IPS-18a (cell line): ENCODE results near the gene MBOAT2.
"Not testable (repeated sequence)": the region's sequence is repeated elsewhere in the genome, so short reads cannot be mapped to it uniquely, and the experiment has no call there.

Experiments used
- H3K27ac ChIP-seq: one replicate; pipeline ENCODE4 v1.5.1; 2013; ENCODE audit warnings: low read length
- H3K27me3 ChIP-seq: one replicate; pipeline ENCODE4 v1.6.1; 2013; ENCODE audit warnings: mild to moderate bottlenecking, low read length; ENCODE audit not compliant: control insufficient read depth, insufficient read depth
- H3K36me3 ChIP-seq: one replicate; pipeline ENCODE4 v1.6.1; 2013; ENCODE audit warnings: low read depth, low read length; ENCODE audit not compliant: control insufficient read depth
- H3K4me1 ChIP-seq: one replicate; pipeline ENCODE4 v1.6.1; 2013; ENCODE audit warnings: low read depth, low read length; ENCODE audit not compliant: control insufficient read depth
- H3K4me3 ChIP-seq: one replicate; pipeline ENCODE4 v1.5.1; 2013; ENCODE audit warnings: low read length
- H3K9ac ChIP-seq: one replicate; pipeline ENCODE4 v1.6.1; 2013; ENCODE audit warnings: mild to moderate bottlenecking, low read length, moderate library complexity
- H3K9me3 ChIP-seq: one replicate; pipeline ENCODE4 v1.6.1; 2013; ENCODE audit warnings: low read depth, low read length; ENCODE audit not compliant: control insufficient read depth

MBOAT2 gene

DNA sequence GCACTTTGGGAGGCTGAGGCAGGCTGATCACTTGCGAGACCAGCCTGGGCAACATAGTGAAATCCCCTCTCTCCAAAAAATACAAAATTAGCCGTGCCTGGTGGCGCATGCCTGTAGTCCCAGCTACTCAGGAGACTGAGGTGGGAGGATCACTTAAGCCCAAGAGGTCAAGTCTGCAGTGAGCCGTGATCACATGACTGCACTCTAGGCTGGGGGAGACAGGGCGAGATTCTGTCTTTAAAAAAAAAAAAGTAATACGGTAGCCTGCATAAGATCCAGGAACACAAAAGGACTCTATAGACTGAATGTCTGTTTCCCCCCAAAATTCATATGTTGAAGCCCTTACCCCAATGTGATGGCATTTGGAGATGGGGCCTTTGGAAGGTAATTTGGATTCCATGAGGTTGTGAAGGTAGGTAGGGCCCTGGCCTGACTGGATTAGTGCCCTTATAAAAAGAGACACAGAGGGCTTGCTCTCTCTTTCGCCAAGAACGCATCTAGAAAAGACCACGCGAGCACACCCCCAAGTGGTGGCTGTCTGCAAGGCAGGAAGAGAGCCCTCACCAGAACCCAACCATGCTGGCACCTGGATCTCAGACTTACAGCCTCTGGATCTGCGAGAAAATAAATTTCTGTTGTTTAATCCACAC, 17.0 kb downstream of the MBOAT2 start:
- Histone ChIP-seq H3K27me3 (no peaks in the 10 kb centered on the region), H3K4me1 (peaks cover 13% of the 10 kb centered on the region), H3K36me3 (no peaks in the 10 kb centered on the region), H3K4me3 (no peak overlapping the region), H3K9ac (no peak overlapping the region), H3K9me3 (no peaks in the 10 kb centered on the region), H3K27ac (no peak overlapping the region)

DNA sequence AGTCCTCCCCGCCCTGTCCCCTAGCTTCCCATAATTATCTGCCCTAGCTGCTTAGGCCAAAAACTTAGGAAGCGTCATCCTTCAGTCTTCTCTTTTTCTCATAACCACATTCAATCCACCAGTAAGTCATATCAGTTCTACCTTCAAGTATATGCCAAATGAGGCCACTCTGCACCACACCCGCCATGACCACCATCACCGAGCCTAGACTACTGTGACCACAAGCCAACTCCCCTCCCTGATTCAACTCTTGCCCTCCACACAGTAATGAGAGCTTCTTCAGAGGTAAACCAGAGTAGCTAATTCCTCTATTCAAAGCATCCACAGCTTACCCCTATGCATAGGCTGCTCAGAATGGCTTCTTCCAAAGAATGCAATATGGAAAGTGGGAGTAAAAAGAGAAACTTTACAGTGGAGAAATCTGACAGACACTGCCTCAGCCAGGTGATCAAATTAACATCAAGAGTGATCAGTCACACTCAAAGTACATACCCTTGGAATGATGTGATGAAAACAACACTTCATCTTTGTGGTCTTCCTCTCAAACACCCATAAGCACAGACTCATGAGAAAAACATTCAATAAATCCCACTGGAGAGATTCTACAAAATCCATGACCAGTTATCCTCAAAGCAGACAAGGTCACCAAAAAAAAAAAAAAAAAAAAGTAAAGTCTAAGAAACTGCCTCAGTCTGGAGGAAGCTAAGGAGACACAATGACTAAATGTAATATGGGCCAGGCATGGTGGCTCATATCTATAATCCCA, 17.7 kb downstream of the MBOAT2 start:
- H3K36me3 ChIP-seq = no peaks in the 10 kb centered on the region
- H3K4me3 ChIP-seq = no peak overlapping the region
- H3K4me1 ChIP-seq = peaks cover 13% of the 10 kb centered on the region
- no peaks in the 10 kb centered on the region for H3K27me3 ChIP-seq
- no peak overlapping the region for H3K27ac ChIP-seq
- H3K9ac ChIP-seq = no peak overlapping the region
- no peaks in the 10 kb centered on the region for H3K9me3 ChIP-seq

DNA sequence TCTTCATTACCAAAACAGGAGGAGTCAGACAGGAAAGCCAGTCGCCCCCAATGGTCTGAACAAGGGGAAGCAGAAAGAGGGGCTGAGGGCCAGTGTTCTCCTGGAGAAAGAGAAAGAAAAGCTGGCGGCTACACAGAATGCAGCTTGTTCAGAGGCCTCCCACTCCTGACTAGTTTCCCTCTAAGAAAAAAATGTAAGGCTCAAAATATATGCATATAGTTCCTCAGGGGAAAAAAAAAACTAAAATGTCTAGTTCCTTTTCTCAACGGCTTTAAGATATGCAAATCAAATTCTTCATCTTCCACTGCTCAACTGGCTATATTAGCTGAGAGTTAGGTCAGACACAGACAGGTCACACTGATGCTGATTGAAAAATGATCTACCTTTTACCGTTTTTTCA, 18.6 kb downstream of the MBOAT2 start:
- no peaks in the 10 kb centered on the region for H3K9me3 ChIP-seq
- H3K9ac ChIP-seq = no peak overlapping the region
- H3K4me3 ChIP-seq = no peak overlapping the region
- H3K27ac ChIP-seq = no peak overlapping the region
- H3K36me3 ChIP-seq = no peaks in the 10 kb centered on the region
- no peaks in the 10 kb centered on the region for H3K27me3 ChIP-seq
- H3K4me1 ChIP-seq = peaks cover 16% of the 10 kb centered on the region

DNA sequence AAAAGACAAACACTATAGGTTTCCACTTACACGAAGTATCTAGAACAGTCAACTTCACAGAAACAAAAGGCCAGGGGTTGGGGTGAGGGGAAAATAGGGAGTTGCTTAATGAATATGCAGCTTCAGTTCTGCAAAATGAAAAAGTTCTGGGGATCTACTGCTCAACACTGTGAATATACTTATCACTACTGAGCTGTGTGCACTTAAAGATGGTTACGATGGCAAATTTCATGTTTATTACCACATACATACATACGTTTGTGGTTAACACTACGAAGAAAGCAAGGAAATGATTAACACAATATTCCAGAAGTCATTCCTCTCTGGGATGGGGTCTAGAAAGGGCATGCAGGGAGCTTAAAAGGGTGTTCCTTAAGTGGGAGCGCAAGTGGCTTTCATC, 19.3 kb downstream of the MBOAT2 start:
- H3K36me3 ChIP-seq = no peaks in the 10 kb centered on the region
- no peak overlapping the region for H3K27ac ChIP-seq
- H3K9ac ChIP-seq = no peak overlapping the region
- H3K9me3 ChIP-seq = no peaks in the 10 kb centered on the region
- H3K4me3 ChIP-seq = no peak overlapping the region
- H3K27me3 ChIP-seq = no peaks in the 10 kb centered on the region
- peaks cover 16% of the 10 kb centered on the region for H3K4me1 ChIP-seq

DNA sequence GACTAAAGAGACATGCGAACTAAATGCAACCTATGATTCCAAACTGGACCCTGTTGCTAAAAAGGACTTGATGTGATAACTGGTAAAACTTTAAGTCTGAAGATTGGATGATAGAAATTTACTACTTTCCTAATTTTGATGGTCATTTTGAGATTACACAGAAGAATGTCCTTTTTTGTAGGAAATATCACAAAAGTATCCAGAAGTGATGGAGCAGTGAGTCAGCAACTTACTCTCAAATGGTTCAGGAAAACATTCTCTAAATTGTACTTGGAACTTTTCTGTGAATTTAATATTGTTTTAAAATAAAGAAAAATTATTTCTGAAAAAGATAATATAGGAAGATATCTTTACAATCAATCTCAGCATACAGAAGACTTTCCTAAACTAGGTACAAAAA, 19.9 kb downstream of the MBOAT2 start:
- Histone ChIP-seq H3K9me3 (no peaks in the 10 kb centered on the region), H3K27me3 (no peaks in the 10 kb centered on the region), H3K4me1 (peaks cover 16% of the 10 kb centered on the region), H3K27ac (no peak overlapping the region), H3K9ac (no peak overlapping the region), H3K36me3 (no peaks in the 10 kb centered on the region), H3K4me3 (no peak overlapping the region)

DNA sequence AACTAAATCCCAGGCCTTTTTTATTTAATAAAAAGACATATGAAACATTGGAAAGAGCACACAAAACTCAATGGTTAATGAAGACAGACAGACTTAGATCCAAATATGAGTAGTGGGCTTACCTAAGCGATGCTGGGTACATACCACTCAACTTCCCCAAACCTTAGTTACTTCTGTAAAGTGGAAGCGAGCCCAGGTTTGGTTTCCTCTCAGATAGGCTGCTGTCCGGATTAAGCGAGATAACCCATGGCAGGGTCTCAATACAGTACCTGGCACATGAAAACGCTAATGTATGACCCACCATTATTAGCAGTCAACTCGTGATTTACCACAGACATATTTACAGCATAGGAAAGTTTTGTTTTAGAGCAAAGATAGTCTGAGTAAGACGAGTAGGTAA, 21.6 kb downstream of the MBOAT2 start:
- no peaks in the 10 kb centered on the region for H3K9me3 ChIP-seq
- H3K27me3 ChIP-seq = no peaks in the 10 kb centered on the region
- H3K4me3 ChIP-seq = no peak overlapping the region
- H3K9ac ChIP-seq = no peak overlapping the region
- H3K36me3 ChIP-seq = no peaks in the 10 kb centered on the region
- H3K27ac ChIP-seq = no peak overlapping the region
- peaks cover 16% of the 10 kb centered on the region for H3K4me1 ChIP-seq

DNA sequence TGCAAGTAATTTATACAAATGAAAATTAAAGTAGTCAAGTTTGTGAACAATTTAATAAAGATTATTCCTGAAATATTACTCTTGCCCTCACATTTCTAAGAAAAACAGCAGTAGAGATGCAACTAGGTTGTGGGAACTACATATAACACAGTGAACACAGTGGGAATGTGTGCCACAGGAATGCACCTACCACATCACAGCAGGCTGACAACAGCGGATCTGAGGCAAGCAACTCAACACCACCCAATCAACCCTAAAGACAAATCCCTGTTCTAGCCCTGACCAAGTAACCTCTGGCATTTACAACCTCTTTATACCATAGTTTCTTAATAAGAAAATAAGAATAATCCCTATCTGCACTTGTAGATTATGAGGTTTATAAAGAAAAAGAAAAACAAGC, 23.4 kb downstream of the MBOAT2 start:
- H3K36me3 ChIP-seq = no peaks in the 10 kb centered on the region
- peaks cover 15% of the 10 kb centered on the region for H3K4me1 ChIP-seq
- no peak overlapping the region for H3K9ac ChIP-seq
- H3K27me3 ChIP-seq = no peaks in the 10 kb centered on the region
- H3K4me3 ChIP-seq = no peak overlapping the region
- H3K9me3 ChIP-seq = no peaks in the 10 kb centered on the region
- H3K27ac ChIP-seq = no peak overlapping the region

DNA sequence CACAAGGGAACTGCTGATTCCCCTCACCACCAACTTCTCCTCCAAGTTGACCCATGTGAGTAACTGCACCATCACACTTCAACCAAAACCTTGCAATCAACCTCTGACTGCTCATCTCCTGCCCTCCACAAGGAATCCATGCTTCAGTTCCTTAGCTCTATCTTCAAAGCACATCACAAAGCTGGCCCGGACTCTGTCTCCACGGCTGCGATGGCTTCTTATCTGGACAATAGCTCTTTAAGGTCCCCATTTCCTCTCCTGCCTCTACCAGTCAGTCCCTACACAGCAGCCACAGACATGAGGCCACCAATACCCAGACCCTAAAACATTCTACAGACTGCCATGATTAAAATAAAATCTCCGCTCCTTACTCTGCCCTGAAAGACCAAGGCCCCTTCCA, 25.7 kb downstream of the MBOAT2 start:
- H3K27me3 ChIP-seq = no peaks in the 10 kb centered on the region
- peaks cover 3% of the 10 kb centered on the region for H3K4me1 ChIP-seq
- no peak overlapping the region for H3K27ac ChIP-seq
- no peaks in the 10 kb centered on the region for H3K36me3 ChIP-seq
- H3K9ac ChIP-seq = no peak overlapping the region
- H3K9me3 ChIP-seq = no peaks in the 10 kb centered on the region
- no peak overlapping the region for H3K4me3 ChIP-seq

DNA sequence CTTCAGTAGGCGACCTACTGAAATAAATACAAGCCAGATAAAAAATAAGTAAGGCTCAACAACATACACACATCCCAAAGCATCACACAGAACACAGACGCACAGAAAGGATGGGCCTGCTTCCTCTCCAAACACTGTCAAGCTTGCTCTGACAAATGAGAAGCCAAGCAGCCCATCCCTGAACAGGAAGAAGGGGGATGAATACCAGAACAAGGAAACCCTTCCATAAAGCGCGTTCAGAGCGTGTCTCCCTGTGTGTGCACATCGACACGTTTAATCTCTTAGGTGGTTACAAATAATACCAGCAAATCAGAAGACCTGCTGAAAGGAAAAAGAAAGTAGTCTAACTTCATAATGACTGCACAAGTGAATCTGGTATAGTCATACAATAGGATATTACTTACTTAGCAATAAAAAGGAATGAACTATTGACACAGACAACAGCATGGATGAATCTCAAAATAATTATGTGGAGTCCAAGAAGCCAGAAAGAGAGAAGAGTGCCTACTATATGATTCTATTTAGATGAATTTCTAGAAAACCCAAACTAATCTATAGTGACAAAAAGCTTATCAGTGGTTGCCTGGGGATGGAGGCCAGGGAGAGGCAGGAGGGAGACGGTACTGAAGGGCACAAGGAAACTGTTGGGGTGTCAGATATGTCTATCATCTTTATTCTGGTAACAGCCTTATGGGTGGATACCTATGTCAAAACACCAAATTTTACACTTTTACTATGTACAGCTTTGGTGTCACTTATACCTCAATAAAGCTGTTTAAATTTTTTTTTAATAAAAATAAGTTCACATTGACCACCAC, 26.8 kb downstream of the MBOAT2 start:
- H3K4me3 ChIP-seq = no peak overlapping the region
- H3K9ac ChIP-seq = no peak overlapping the region
- H3K9me3 ChIP-seq = no peaks in the 10 kb centered on the region
- no peak overlapping the region for H3K27ac ChIP-seq
- peaks cover 3% of the 10 kb centered on the region for H3K4me1 ChIP-seq
- H3K36me3 ChIP-seq = no peaks in the 10 kb centered on the region
- no peaks in the 10 kb centered on the region for H3K27me3 ChIP-seq

DNA sequence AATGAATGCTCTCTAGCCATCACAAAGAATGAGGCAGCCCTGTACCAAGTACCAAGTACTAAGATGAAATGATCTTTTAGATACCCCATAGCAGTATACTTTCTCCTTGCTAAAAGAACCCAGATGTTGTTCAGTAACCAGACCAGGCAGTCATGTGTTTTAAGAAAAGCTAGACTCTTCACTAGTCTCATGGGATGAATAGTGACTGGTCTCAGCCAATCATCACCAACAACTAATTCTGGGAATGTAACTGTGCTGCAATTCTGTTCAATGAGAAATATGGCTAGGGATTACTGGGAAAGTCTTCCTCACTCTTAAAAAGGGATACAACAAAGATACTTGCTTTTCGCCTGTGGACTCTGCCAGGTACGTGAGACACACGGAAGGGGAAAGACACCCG, 29.5 kb downstream of the MBOAT2 start:
- no peaks in the 10 kb centered on the region for H3K4me1 ChIP-seq
- no peak overlapping the region for H3K4me3 ChIP-seq
- no peak overlapping the region for H3K9ac ChIP-seq
- H3K9me3 ChIP-seq = no peaks in the 10 kb centered on the region
- H3K36me3 ChIP-seq = no peaks in the 10 kb centered on the region
- no peaks in the 10 kb centered on the region for H3K27me3 ChIP-seq
- no peak overlapping the region for H3K27ac ChIP-seq

DNA sequence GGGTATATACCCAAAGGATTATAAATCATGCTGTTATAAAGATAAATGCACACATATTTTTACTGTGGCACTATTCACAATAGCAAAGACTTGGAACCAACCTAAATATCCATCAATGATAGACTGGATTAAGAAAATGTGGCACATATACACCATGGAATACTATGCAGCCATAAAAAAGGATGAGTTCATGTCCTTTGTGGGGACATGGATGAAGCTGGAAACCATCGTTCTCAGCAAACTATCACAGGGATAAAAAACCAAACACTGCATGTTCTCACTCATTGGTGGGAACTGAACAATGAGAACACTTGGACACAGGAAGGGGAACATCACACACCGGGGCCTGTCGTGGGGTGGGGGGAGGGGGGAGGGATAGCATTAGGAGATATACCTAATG, 30.5 kb downstream of the MBOAT2 start:
- not testable (repeated sequence) for H3K27me3 ChIP-seq, H3K4me3 ChIP-seq

More for the DNA sequence above, 30.5 kb downstream of the MBOAT2 start:
- H3K27ac ChIP-seq, H3K4me1 ChIP-seq, H3K9me3 ChIP-seq, H3K9ac ChIP-seq, H3K36me3 ChIP-seq: not testable (repeated sequence)
